Endometrial microvascular endothelial cells (primary cell): ENCODE measurements around the gene OR5H15. TPM values are rescaled to one million over a fixed set of nuclear protein-coding genes. Genes with fewer than 3 reads are reported as not detected.

Experiments
- in situ Hi-C: cut with HindIII; loops from 2 replicates; pipeline ENCODE4 v1.10.0; 2017; ENCODE audit warnings: low sequenced_read_pairs, low pct_unique_long_range_greater_than_20kb; ENCODE audit errors: inconsistent ontology term
- total RNA-seq: library from RNA; depleted of rRNA; stranded (reverse); fragments of >200 nt; gene quantifications from one replicate; pipeline ENCODE4 v1.2.3, GENCODE V29; 2015; ENCODE audit errors: inconsistent ontology term

OR5H15 gene
- total RNA-seq, 1 donor from 2014 or later: not detected

- in situ Hi-C loops: no loop called here
These were observed 48.6 kb downstream of the OR5H15 start for GRCh38 chr3:98215051-98215450.

Other genes with a start within 250 kb of the OR5H15 start
- gene RIOX2, start 194.3 kb upstream of the OR5H15 start, total RNA-seq: 50.0 TPM
- not detected for gene GABRR3, start 131.4 kb upstream of the OR5H15 start, total RNA-seq
- not detected for gene OR5AC2, start 79.5 kb upstream of the OR5H15 start, total RNA-seq
- gene OR5H1, start 36.0 kb upstream of the OR5H15 start, total RNA-seq: not detected
- not detected for gene OR5H14, start 19.2 kb upstream of the OR5H15 start, total RNA-seq
- not detected for gene OR5H6, start 97.5 kb downstream of the OR5H15 start, total RNA-seq
- not detected for gene OR5H2, start 115.8 kb downstream of the OR5H15 start, total RNA-seq
- not detected for gene OR5K4, start 187.2 kb downstream of the OR5H15 start, total RNA-seq
- not detected for gene OR5K3, start 224.0 kb downstream of the OR5H15 start, total RNA-seq